Pancreas (tissue), 10 donors: ENCODE measurements around the gene PARP3. TPM values are rescaled to one million over a fixed set of nuclear protein-coding genes. Genes with fewer than 3 reads are reported as not detected.

ENCODE experiments used
- ATAC-seq, 4 donors: fragments of 200-7000 bp; cut with Tn5 transposase; one replicate each; pipeline versions ENCODE4 v1.8.0 to v1.9.1; 2020; ENCODE audit warnings: mild to moderate bottlenecking in 4 of 4, moderate library complexity in 4 of 4
- DNase-seq, 6 donors: peaks; one replicate each; pipeline ENCODE4 v3.0.0-alpha.2; 2020
- FAIRE-seq: peaks from 2 replicates; lab custom pipeline; 2012; peaks lifted over from hg19 to GRCh38; lab: Jason Lieb, UNC
- H3K27ac ChIP-seq, 4 donors: fragments of 200-600 bp; sonication (generic); 1 replicate in 3 of 4; 2 replicates in 1 of 4; pipeline versions ENCODE4 v1.5.0 to v1.8.0; 2020
- H3K27me3 ChIP-seq, 4 donors: fragments of 200-600 bp; one replicate each; pipeline ENCODE4 v1.8.0; 2021
- H3K36me3 ChIP-seq, 3 donors: fragments of 200-600 bp; sonication (generic) in 1 of 3; one replicate each; pipeline versions ENCODE4 v1.5.0 to v1.8.0; 2020 to 2021
- H3K4me1 ChIP-seq, 3 donors: fragments of 200-600 bp; one replicate each; pipeline ENCODE4 v1.8.0; 2021
- H3K4me3 ChIP-seq, 4 donors: fragments of 200-600 bp; sonication (generic) in 2 of 4; one replicate each; pipeline versions ENCODE4 v1.5.0 to v1.8.0; 2020 to 2021
- H3K9me3 ChIP-seq, 4 donors: fragments of 200-600 bp; one replicate each; pipeline ENCODE4 v1.8.0; 2021
- CTCF ChIP-seq, 4 donors: fragments of 200-600 bp; sonication (generic) in 3 of 4; IDR thresholded peaks; one replicate each; pipeline versions ENCODE4 v1.5.0 to v1.8.0; 2021; ENCODE audit warnings: antibody characterized with exemption in 4 of 4
- WGBS, 2 donors: extraction: QIAGEN DNeasy Blood & Tissue Kit; methylation state at CpG; one replicate each; pipeline ENCODE4 v1.1.7; 2013; 5-methylcytosine and 5-hydroxymethylcytosine counted together
- intact Hi-C, 3 donors: fragments of 100-400 bp; cut with DNase I; formaldehyde crosslinking; loops; one replicate each; pipeline versions ENCODE4 v1.11.1 to v1.14.2; 2022
- polyA plus RNA-seq, 2 donors: library from polyadenylated mRNA; stranded (reverse); fragments of 200-250 nt; gene quantifications; one replicate each; pipeline ENCODE4 v1.2.3, GENCODE V29; 2013
- total RNA-seq, 6 donors: library from RNA; stranded (reverse); fragmentation: NEBNext Ultra II Directional in 4 of 6; extraction: Animal tissue kit (Norgen Biotek cat#: 25700) in 4 of 6; gene quantifications; one replicate each; pipeline versions ENCODE4 v1.2.1 to v1.2.4, GENCODE V29; 2021 to 2023
- donor health status: healthy with polysubstance abuse.
- donor health status: DM: no; HTN: no; CAD: no; lungs with moderate emphysema.
- donor health status: DM: no; HTN: no; CAD: no.
- donor health status: control.
- donor health status: control.
- donor health status: Bipolar disorder and iron deficiency.
- donor health status: DM: yes; HTN: yes; CAD: no.
- donor health status: DM: no; HTN: no; CAD: no.
- donor health status: DM: no; HTN: no; CAD: no.
- donor health status: DM: yes; HTN: yes; CAD: no.

The PARP3 gene
- total and polyA plus RNA-seq, 8 donors, result 2.1 to 8.3 (median 5.2) TPM

GRCh38 chr3:51977446-51978142 is 35.4 kb downstream of the PARP3 start:
- H3K27ac ChIP-seq, result no peak overlapping the region
- TF ChIP-seq CTCF (IDR thresholded peaks at IDR 0.05), result no peak
- no peak overlapping the region for H3K4me3 ChIP-seq
- no peaks in the 10 kb centered on the region for H3K36me3 ChIP-seq
- no peaks in the 10 kb centered on the region for H3K27me3 ChIP-seq
- H3K9me3 ChIP-seq, result no peaks in the 10 kb centered on the region
- FAIRE-seq (no peak), ATAC-seq (no peak), DNase-seq (peak in 1 of 6 donors; percentile 72)
- intact Hi-C loops, result no loop called here
- 79 to 83% methylated on average over 8 to 9 of the region's 9 CpGs for WGBS, 2 donors
- H3K4me1 ChIP-seq, result peaks cover 14 to 23% (median 16%) of the 10 kb centered on the region in 3 donors

- 72 to 77% methylated on average over 4 of the region's 4 CpGs for WGBS, 2 donors
- H3K27ac ChIP-seq, result no peak overlapping the region
- intact Hi-C loops, result no loop called here
- no peak for TF ChIP-seq CTCF (IDR thresholded peaks at IDR 0.05)
- H3K27me3 ChIP-seq, result no peaks in the 10 kb centered on the region
- no peak for DNase-seq
- H3K4me3 ChIP-seq, result no peak overlapping the region
- peaks cover 14 to 23% (median 16%) of the 10 kb centered on the region in 3 donors for H3K4me1 ChIP-seq
- no peak for FAIRE-seq
- H3K9me3 ChIP-seq, result no peaks in the 10 kb centered on the region
- no peaks in the 10 kb centered on the region for H3K36me3 ChIP-seq
- no peak for ATAC-seq
Measured at GRCh38 chr3:51978143-51978502, 36.0 kb downstream of the PARP3 start.

GRCh38 chr3:51980253-51980652 is 38.1 kb downstream of the PARP3 start:
- Histone ChIP-seq H3K9me3 (no peaks in the 10 kb centered on the region), H3K36me3 (no peaks in the 10 kb centered on the region), H3K4me3 (no peak overlapping the region), H3K27ac (no peak overlapping the region), H3K27me3 (no peaks in the 10 kb centered on the region), H3K4me1 (peaks cover 5 to 16% (median 13%) of the 10 kb centered on the region in 3 donors)
- no peak for TF ChIP-seq CTCF (IDR thresholded peaks at IDR 0.05)
- FAIRE-seq (no peak), ATAC-seq (no peak), DNase-seq (peak in 1 of 6 donors; percentile 52)
- intact Hi-C loops, result no loop called here
- 95 to 96% methylated on average over 10 of the region's 10 CpGs for WGBS, 2 donors

- ATAC-seq (peak; percentile 57 to 79 (median 70)), FAIRE-seq (no peak), DNase-seq (peak in 5 of 6 donors; percentile 53 to 81 (median 72))
- Histone ChIP-seq H3K27ac (peak overlapping the region; percentile 84 to 94 (median 92)), H3K27me3 (no peaks in the 10 kb centered on the region), H3K4me3 (peak overlapping the region; percentile 39 to 63 (median 54)), H3K4me1 (peaks cover 5 to 13% (median 10%) of the 10 kb centered on the region in 3 donors), H3K9me3 (no peaks in the 10 kb centered on the region), H3K36me3 (no peaks in the 10 kb centered on the region)
- peak in 3 of 4 donors; percentile 25 to 28 (median 28) for TF ChIP-seq CTCF (IDR thresholded peaks at IDR 0.05)
- WGBS, 2 donors, result 2 to 6% methylated on average over 4 of the region's 4 CpGs
- intact Hi-C loops, result no loop called here
Measured at GRCh38 chr3:51982352-51982837, 40.2 kb downstream of the PARP3 start.
